Activated CD8-positive, alpha-beta memory T cell treated with anti-CD3 and anti-CD28 coated beads, Interleukin-2, amount 50 U/mL, for 24 hours (primary cell): Measurements from ENCODE around the gene KRT81.
"Not testable (repeated sequence)": the region's sequence is repeated elsewhere in the genome, so short reads cannot be mapped to it uniquely, and the experiment has no call there.

Experiments
- DNase-seq: peaks from one replicate; pipeline ENCODE4 v3.0.0-alpha.2; 2020; ENCODE audit errors: extremely low read depth

The KRT81 gene

GRCh38 chr12:52274521-52275120, 16.7 kb downstream of the KRT81 start, which contains the start of gene KRT86:
Gene KRT86 (plus strand): TSS chr12:52274645. CDS start chr12:52301917, 27,272 bp downstream.
- DNase-seq: no peak

- DNase-seq: no peak
Observed at GRCh38 chr12:52271158-52271557, 20.2 kb downstream of the KRT81 start.

- no peak for DNase-seq
Observed at GRCh38 chr12:52270541-52271070, 20.7 kb downstream of the KRT81 start.

DNA sequence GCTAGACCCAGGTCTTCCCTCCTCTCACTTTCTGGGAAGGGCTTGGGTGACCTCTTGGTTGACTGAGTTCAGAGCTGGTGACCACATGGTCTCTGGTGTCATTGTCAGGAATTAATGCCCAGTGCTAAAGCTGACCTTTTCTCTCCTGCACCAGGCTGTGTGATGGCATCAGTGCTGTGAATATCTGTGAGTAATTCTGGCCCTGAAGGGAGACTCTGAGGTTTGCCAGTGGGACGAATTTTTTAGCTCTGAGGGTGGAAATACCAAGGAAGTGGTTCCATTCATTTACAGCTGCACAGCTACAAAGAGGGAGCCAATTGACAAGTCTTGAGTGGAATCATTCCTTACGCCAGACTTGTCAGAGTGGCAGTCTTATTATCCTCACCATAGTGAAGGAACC, 23.1 kb downstream of the KRT81 start:
- DNase-seq: no peak

- DNase-seq: no peak
Observed at GRCh38 chr12:52267699-52268098, 23.6 kb downstream of the KRT81 start.

- no peak for DNase-seq
Observed at GRCh38 chr12:52267266-52267665, 24.1 kb downstream of the KRT81 start.

- DNase-seq: no peak
Observed at GRCh38 chr12:52266514-52266913, 24.8 kb downstream of the KRT81 start.

DNA sequence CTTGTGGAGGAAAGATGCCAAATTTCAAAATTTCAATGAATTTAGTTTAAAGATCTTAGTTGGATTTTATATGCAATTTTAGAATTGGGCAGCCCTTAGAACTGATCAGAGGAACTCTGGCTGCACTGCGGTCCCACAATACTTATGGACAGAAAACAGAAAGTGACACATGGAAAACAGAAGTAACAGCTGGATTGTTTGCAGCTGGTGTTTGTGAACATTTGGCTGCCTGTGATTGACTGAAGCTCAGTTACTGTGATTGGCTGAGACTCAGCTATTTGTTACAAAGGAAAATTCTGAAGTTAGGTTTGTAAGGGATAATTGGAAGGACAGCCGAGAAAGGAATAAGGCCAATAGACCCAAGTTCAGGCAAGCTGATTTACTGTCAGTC, 26.9 kb downstream of the KRT81 start:
- DNase-seq: no peak

- DNase-seq: no peak
Observed at GRCh38 chr12:52263761-52264434, 27.4 kb downstream of the KRT81 start.

DNA sequence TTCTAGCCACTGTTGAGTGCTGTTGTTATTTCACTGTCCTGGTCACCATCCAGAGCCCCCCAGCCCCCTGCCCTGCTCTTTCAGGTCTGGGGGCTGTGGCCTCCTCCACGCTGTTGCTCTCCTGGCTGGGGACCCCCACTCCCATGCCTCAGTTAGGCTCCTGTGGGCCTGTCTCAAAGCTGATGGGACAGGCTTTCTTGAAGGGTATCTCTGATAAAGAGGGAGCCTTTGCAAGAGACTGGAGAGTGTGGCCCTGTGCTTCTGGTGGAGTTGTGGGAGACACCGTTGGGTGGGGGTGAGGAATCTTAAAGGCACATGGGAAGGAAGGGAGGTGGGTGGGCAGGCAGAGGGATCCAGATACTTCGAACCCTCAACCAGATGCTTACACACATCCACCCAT, 29.0 kb downstream of the KRT81 start:
- DNase-seq: no peak

- no peak for DNase-seq
Observed at GRCh38 chr12:52261208-52261484, 30.2 kb downstream of the KRT81 start.

DNA sequence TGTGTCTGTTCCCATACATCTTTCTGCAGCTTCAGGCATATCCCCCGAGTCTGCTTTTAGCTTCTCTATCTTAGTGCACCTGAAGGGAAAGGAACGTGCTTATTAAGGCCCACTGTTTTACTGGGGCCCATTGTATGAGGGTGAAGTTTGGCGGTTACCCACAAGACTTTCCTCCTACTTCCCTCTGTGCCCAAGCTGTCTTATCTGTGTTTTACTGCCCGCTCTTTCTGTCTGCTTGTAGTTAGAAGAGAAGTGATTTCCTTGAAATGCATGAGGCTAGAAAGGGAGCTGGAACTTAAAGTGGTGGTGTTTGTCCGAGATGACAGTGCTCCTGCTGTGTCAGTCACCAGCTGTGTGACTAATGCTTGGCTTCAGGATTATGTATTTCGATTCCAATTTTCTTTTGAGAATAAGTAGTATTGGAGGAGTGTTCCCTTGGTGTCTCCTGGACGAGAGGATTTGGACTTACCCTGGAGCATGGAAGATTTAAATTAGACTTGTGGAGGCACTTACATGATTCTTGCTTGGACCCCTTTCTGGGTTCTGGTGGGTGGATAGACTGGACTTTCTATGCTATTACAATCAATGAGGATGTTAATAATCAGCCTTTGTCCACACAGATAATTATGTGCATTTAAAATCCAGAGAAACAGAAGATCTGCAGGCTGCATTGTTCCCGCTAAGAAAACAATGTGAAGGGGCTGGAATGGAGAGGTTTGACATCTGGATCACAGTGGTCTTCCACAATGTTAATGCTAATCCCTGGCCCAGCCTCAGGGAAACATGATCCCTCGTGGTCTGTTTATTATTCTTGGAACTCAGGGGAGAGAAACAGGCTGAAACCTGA, 30.8 kb downstream of the KRT81 start:
- DNase-seq: no peak

- no peak for DNase-seq
Observed at GRCh38 chr12:52259657-52260243, 31.6 kb downstream of the KRT81 start.

DNA sequence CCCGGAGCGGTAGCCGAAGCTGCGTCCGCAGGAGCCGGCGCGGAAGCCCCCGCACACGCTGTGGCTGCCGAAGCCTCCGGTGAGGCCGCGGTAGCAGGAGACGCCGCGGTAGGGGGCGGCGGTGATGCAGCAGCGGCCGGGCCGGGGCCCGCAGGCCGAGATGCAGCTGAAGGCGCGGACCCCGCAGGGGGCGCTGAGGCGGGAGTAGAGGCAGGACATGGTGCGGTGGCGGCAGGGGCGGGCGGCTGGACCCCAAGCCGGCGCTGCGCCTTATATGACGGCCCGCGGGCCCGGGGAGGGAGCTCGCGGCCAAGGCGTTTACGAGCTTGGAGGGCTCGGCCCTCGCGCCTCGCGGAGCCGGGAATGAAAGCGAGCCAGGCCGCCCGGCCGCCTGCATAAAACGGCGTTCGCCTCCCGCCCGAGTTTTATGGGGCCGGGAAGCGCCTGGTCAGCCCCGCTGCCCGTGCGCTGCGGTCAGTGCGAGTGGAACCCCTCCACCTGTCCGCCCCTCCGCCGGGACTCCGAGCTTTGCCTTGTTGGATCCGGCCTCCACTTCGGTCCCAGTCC, 32.9 kb downstream of the KRT81 start:
- DNase-seq: no peak

GRCh38 chr12:52257922-52258321, 33.4 kb downstream of the KRT81 start:
- not testable (repeated sequence) for DNase-seq

- no peak for DNase-seq
Observed at GRCh38 chr12:52257074-52257551, 34.2 kb downstream of the KRT81 start.

- no peak for DNase-seq
Observed at GRCh38 chr12:52256584-52256935, 34.8 kb downstream of the KRT81 start.

DNA sequence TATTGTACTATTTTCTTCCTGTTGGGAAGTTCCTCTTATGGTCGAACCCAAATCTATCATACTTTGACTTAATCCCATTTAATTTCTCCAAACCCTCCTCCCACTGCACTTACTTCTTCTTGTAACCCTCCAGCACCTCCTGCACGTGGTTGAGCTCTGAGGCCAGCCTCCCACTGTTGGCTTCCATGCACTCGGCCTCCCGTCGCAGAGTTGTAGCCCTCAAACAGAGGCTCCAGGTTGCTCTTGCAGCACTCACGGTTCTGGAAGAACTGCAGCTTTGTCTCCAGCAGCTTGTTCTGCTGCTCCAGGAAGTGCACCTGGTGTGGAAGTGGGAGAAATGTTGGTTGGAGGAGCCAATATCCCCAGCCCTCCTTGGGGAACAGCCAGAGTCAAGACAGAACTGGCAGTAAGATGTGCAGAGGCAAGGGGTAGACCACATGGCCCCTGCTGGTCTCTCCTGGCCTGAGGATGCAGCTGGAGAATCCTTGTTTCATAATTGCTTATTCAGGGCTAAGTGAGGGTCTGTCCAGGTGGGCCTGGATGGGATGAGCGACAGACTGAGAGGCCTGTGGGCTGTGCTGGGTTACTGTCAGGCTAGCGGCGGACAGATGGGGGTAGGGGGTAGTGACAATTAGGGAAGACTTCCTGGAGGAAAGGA, 35.3 kb downstream of the KRT81 start:
- no peak for DNase-seq

GRCh38 chr12:52254965-52255751, 36.2 kb downstream of the KRT81 start:
- DNase-seq: no peak

DNA sequence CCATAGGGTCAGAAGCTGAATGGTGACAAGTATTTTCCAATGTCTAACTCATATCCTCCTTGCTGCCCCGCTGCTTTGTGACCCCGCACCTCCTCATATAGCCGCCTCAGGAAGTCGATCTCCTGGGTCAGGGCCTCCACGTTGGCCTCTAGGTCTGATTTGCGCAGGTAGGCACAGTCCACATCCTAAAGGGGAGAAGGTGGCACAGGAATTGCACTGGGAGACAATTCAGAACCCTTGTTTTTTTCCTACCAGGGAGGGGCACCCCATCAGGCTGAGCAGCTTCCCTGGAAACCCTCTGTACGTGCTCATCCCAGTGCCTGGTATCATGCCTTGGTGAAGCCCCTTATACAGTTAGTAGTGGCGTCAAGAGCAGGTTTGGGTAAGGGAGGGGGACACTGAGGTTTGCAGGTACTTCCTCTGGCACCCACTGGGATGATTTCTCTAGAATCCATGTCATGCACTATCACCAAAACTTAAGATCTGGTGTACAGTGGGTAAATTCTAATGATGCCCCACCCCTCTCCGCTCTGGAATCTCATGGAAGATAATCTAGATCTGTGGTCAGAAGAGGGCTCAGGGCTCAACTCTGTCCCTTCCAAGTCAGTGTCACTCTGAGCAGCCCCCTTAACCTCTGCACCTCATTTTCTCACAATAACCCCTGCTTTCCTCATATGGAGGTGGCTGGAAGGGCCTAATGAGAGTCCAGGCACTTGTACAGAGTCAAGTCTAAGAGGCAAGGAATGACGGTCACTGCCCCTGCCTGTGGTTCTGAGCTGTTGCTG, 37.0 kb downstream of the KRT81 start:
- no peak for DNase-seq
